CD4-positive, alpha-beta memory T cell (primary cell): ENCODE measurements around the gene MROH8. TPM values are rescaled to one million over a fixed set of nuclear protein-coding genes. Genes with fewer than 3 reads are reported as not detected.

Experiments used
- CTCF ChIA-PET: fragments of 350-600 bp; sonication (Branson Sonifier 250); formaldehyde crosslinking; loops from one replicate; lab custom pipeline; 2021; ENCODE audit warnings: inconsistent platforms; ENCODE audit not compliant: partially characterized antibody; lab: Charles Lee
- POLR2A ChIA-PET: fragments of 350-600 bp; sonication (Branson Sonifier 250); formaldehyde crosslinking; loops from one replicate; lab custom pipeline; 2021; ENCODE audit not compliant: partially characterized antibody; lab: Charles Lee
- DNase-seq, 5 donors: peaks; one replicate each; pipeline versions ENCODE4 v3.0.0 to v3.0.0-alpha.2; 2020 to 2022; ENCODE audit warnings: mixed read lengths in 1 of 5
- H3K27ac ChIP-seq: one replicate; pipeline ENCODE4 v1.7.0; 2013; ENCODE audit warnings: low read depth, low read length
- H3K27me3 ChIP-seq: 2 replicates; pipeline ENCODE4 v1.7.0; 2013; ENCODE audit warnings: mild to moderate bottlenecking, low read length, moderate library complexity; ENCODE audit not compliant: insufficient read depth
- H3K36me3 ChIP-seq: 2 replicates; pipeline ENCODE4 v1.7.0; 2013; ENCODE audit warnings: mild to moderate bottlenecking, low read length, moderate library complexity; ENCODE audit not compliant: insufficient read depth
- H3K4me1 ChIP-seq: 2 replicates; pipeline ENCODE4 v1.7.0; 2013; ENCODE audit warnings: mild to moderate bottlenecking, low read length, moderate library complexity; ENCODE audit not compliant: insufficient read depth
- H3K4me3 ChIP-seq, 2 donors: one replicate each; pipeline ENCODE4 v1.7.0; 2013; ENCODE audit warnings: low read length in 2 of 2, mild to moderate bottlenecking in 1 of 2
- H3K9me3 ChIP-seq, 2 donors: one replicate each; pipeline ENCODE4 v1.7.0; 2013; ENCODE audit warnings: low read length in 2 of 2, control low read depth in 1 of 2; ENCODE audit not compliant: control insufficient read depth in 1 of 2
- H3K27ac Mint-ChIP-seq, 7 donors: one replicate each; pipeline ENCODE4 v1.8.0; 2020 to 2021; ENCODE audit warnings: mixed read lengths in 7 of 7, mild to moderate bottlenecking in 6 of 7, inconsistent platforms in 3 of 7, moderate library complexity in 3 of 7
- H3K27me3 Mint-ChIP-seq, 2 donors: one replicate each; pipeline ENCODE4 v1.8.0; 2020 to 2021; ENCODE audit warnings: mixed read lengths in 2 of 2
- H3K36me3 Mint-ChIP-seq, 2 donors: one replicate each; pipeline ENCODE4 v1.8.0; 2020 to 2021; ENCODE audit warnings: mixed read lengths in 2 of 2, inconsistent platforms in 1 of 2, mild to moderate bottlenecking in 1 of 2
- H3K4me1 Mint-ChIP-seq, 4 donors: one replicate each; pipeline ENCODE4 v1.8.0; 2020 to 2021; ENCODE audit warnings: mixed read lengths in 4 of 4, mild to moderate bottlenecking in 1 of 4
- H3K4me3 Mint-ChIP-seq, 8 donors: one replicate each; pipeline ENCODE4 v1.8.0; 2020 to 2021; ENCODE audit warnings: mixed read lengths in 8 of 8, mild to moderate bottlenecking in 7 of 8, moderate library complexity in 6 of 8, inconsistent platforms in 3 of 8
- H3K9me3 Mint-ChIP-seq, 8 donors: one replicate each; pipeline ENCODE4 v1.8.0; 2020 to 2021; ENCODE audit warnings: mixed read lengths in 8 of 8, mild to moderate bottlenecking in 5 of 8, inconsistent platforms in 3 of 8, moderate library complexity in 1 of 8
- intact Hi-C: fragments of 100-400 bp; cut with micrococcal nuclease; formaldehyde crosslinking; loops from one replicate; pipeline ENCODE4 v1.15.1; 2023
- polyA plus RNA-seq, 2 donors: library from polyadenylated mRNA; unstranded; fragments of 300-500 nt; fragmentation: Illumina TruSeq; gene quantifications; one replicate each; pipeline ENCODE4 v1.2.3, GENCODE V29; 2021
- total RNA-seq, 2 experiments: library from RNA; stranded (reverse); gene quantifications; one replicate each; pipeline ENCODE4 v1.2.3, GENCODE V29; 2021

The MROH8 gene
- total and polyA plus RNA-seq, 4 experiments from 2014 or later: 1.00 to 1.5 (median 1.4) TPM

- no peak overlapping the region for H3K4me3 Mint-ChIP-seq
Measured at GRCh38 chr20:37220731-37221130, 41.4 kb upstream of the MROH8 start.

DNA sequence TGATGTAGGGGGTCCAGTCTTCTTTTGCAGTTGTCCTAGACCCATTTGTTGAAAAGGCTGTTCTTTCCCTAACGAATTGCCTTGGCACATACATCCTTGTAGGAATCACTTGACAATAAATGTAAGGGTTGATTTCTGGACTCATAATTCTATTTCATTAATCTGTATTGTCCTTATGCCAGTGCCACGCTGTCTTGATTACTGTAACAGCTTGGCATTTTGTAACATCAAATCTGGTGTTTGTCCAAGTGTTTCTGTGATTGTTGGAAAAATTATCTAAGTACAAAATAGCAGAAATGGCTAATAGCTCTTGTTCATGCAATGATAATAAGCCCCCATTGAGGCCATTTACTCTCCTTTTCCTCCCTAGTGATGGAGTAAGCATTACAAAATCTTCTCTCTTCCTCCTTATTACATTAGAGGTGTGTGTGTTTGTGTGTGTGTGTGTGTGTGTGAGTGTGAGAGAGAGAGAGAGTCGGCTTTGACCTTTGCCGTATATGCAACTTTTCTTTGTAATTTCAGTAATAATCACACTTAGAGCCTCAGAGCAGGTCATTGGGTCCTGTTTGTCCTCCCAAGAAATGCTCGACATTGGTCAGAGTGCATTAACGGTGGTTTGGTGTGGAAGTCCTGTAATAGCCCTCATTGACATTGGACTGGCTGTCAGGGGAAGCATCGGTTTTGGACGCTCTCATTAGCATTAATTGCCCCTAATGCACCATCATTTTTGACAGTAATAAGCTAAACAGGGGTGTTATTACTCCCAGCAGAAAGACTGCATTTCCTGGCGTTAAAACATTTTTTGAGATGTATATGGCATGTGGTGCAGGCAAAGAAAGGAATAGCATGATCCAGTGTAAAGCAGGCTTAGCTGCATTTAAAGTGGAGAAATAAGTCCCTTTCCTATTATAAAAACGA is 40.7 kb upstream of the MROH8 start:
- Histone ChIP-seq H3K27me3 (no peaks in the 10 kb centered on the region), H3K4me3 (no peak overlapping the region), H3K27ac (no peak overlapping the region), H3K4me1 (no peaks in the 10 kb centered on the region), H3K9me3 (no peaks in the 10 kb centered on the region), H3K36me3 (peaks cover 56% of the 10 kb centered on the region)
- DNase-seq: no peak
- Mint-ChIP-seq H3K36me3 (peaks cover 56 to 76% of the 10 kb centered on the region in 2 donors), H3K27ac (peak overlapping the region in 4 of 7 donors; percentile 3 to 37 (median 20)), H3K9me3 (peaks cover 0 to 2% (median 0%) of the 10 kb centered on the region in 8 donors), H3K4me1 (peaks cover 0 to 1% (median 0%) of the 10 kb centered on the region in 4 donors), H3K4me3 (no peak overlapping the region), H3K27me3 (no peaks in the 10 kb centered on the region)
- ChIA-PET CTCF (interaction anchor here (0.5 to 2.2 kb wide), 3 partner anchors 24 to 313 kb away, joined by 3 to 11 read pairs (median 3); no protein-coding TSS in a partner anchor), POLR2A (interaction anchor here (1.1 kb wide), 1 partner anchor 41 kb away, joined by 3 read pairs; the partner anchor contains the start of genes MROH8 and RPN2)
- intact Hi-C loops: no loop called here

More at GRCh38 chr20:37220731-37221130, 41.4 kb upstream of the MROH8 start:
- ChIA-PET POLR2A (no interaction called here), CTCF (interaction anchor here (0.5 to 2.2 kb wide), 3 partner anchors 25 to 313 kb away, joined by 3 to 11 read pairs (median 3); no protein-coding TSS in a partner anchor)
- peaks cover 56 to 76% of the 10 kb centered on the region in 2 donors for H3K36me3 Mint-ChIP-seq
- no peaks in the 10 kb centered on the region for H3K9me3 ChIP-seq
- H3K9me3 Mint-ChIP-seq: no peaks in the 10 kb centered on the region
- H3K27ac ChIP-seq: no peak overlapping the region
- intact Hi-C loops: no loop called here
- H3K4me3 ChIP-seq: no peak overlapping the region
- H3K36me3 ChIP-seq: peaks cover 59% of the 10 kb centered on the region
- H3K27ac Mint-ChIP-seq: no peak overlapping the region
- H3K4me1 Mint-ChIP-seq: peaks cover 0 to 1% (median 0%) of the 10 kb centered on the region in 4 donors
- H3K27me3 Mint-ChIP-seq: no peaks in the 10 kb centered on the region
- no peak for DNase-seq
- no peaks in the 10 kb centered on the region for H3K4me1 ChIP-seq
- H3K27me3 ChIP-seq: no peaks in the 10 kb centered on the region

GRCh38 chr20:37218976-37219375 is 39.6 kb upstream of the MROH8 start:
- POLR2A ChIA-PET: no interaction called here
- no peak for DNase-seq
- Mint-ChIP-seq H3K9me3 (peaks cover 0 to 2% (median 0%) of the 10 kb centered on the region in 8 donors), H3K4me1 (peaks cover 0 to 5% (median 0%) of the 10 kb centered on the region in 4 donors), H3K27me3 (no peaks in the 10 kb centered on the region), H3K4me3 (no peak overlapping the region), H3K36me3 (peaks cover 51 to 74% of the 10 kb centered on the region in 2 donors), H3K27ac (no peak overlapping the region)
- H3K9me3 ChIP-seq: no peaks in the 10 kb centered on the region
- H3K36me3 ChIP-seq: peaks cover 53% of the 10 kb centered on the region
- no peak overlapping the region for H3K4me3 ChIP-seq
- CTCF ChIA-PET: no interaction called here
- no peak overlapping the region for H3K27ac ChIP-seq
- no peaks in the 10 kb centered on the region for H3K27me3 ChIP-seq
- no peaks in the 10 kb centered on the region for H3K4me1 ChIP-seq
- intact Hi-C loops: no loop called here

DNA sequence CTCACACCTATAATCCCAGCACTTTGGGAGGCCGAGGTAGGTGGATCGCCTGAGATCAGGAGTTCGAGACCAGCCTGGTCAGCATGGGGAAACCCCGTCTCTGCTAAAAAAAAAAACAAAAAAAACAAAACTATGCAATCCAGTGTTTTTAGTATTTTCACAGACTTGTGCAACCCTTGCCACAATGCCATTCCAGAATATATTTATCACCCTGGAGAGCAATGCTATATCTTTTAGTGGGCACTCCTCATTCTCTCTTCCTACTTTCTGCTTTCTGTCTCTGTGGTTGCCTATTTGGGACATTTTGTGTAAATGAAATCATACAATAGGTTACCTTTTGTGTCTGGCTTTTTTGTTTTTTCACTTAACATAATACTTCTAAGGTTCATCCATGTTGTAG is 39.1 kb upstream of the MROH8 start:
- no peak overlapping the region for H3K27ac ChIP-seq
- H3K36me3 ChIP-seq: peaks cover 53% of the 10 kb centered on the region
- H3K4me1 Mint-ChIP-seq: peaks cover 0 to 5% (median 0%) of the 10 kb centered on the region in 4 donors
- H3K4me3 Mint-ChIP-seq: no peak overlapping the region
- intact Hi-C loops: no loop called here
- H3K9me3 Mint-ChIP-seq: peaks cover 0 to 2% (median 0%) of the 10 kb centered on the region in 8 donors
- H3K36me3 Mint-ChIP-seq: peaks cover 46 to 74% of the 10 kb centered on the region in 2 donors
- no peak for DNase-seq
- CTCF ChIA-PET: no interaction called here
- H3K27me3 Mint-ChIP-seq: no peaks in the 10 kb centered on the region
- H3K27me3 ChIP-seq: no peaks in the 10 kb centered on the region
- H3K9me3 ChIP-seq: no peaks in the 10 kb centered on the region
- H3K27ac Mint-ChIP-seq: no peak overlapping the region
- no peak overlapping the region for H3K4me3 ChIP-seq
- no peaks in the 10 kb centered on the region for H3K4me1 ChIP-seq
- POLR2A ChIA-PET: no interaction called here

DNA sequence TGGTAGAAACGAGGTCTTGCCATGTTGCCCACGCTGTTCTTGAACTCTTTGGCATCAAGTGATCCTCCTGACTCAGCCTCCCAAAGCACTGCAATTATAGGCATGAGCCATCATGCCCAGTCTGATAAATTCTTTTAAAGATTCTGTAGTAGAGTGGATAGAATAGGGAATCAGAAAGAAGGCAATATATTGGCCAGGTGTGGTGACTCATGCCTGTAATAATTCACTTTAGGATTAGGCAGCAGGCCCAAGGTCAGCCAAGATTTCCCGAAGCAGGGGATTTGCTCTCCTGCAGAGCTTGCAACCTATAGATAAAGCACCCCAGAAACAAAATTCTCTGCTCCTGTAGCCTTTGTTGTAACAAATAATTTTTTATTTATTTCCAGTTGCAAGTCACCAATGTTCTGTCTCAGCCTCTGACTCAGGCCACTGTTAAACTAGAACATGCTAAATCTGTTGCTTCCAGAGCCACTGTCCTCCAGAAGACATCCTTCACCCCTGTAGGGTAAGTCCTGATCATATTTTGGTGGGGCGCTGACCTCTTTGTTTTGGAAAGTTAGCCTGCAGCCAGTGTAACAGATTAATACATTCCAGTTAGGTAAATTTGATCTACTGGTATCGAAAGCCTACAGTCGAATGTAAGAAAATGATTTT is 30.4 kb upstream of the MROH8 start:
- H3K4me1 Mint-ChIP-seq: peaks cover 0 to 7% (median 2%) of the 10 kb centered on the region in 4 donors
- H3K27me3 Mint-ChIP-seq: no peaks in the 10 kb centered on the region
- intact Hi-C loops: no loop called here
- ChIA-PET CTCF (no interaction called here), POLR2A (no interaction called here)
- no peak for DNase-seq
- Histone ChIP-seq H3K27ac (no peak overlapping the region), H3K4me3 (no peak overlapping the region), H3K4me1 (no peaks in the 10 kb centered on the region), H3K27me3 (no peaks in the 10 kb centered on the region), H3K9me3 (no peaks in the 10 kb centered on the region), H3K36me3 (peaks cover 66% of the 10 kb centered on the region)
- H3K4me3 Mint-ChIP-seq: no peak overlapping the region
- H3K9me3 Mint-ChIP-seq: no peaks in the 10 kb centered on the region
- H3K36me3 Mint-ChIP-seq: peaks cover 34 to 72% of the 10 kb centered on the region in 2 donors
- H3K27ac Mint-ChIP-seq: no peak overlapping the region

GRCh38 chr20:37209193-37209592 is 29.8 kb upstream of the MROH8 start:
- Mint-ChIP-seq H3K9me3 (no peaks in the 10 kb centered on the region), H3K27me3 (no peaks in the 10 kb centered on the region), H3K36me3 (peaks cover 37 to 73% of the 10 kb centered on the region in 2 donors), H3K4me1 (peaks cover 0 to 4% (median 3%) of the 10 kb centered on the region in 4 donors), H3K27ac (peak overlapping the region in 1 of 7 donors; percentile 35), H3K4me3 (no peak overlapping the region)
- H3K36me3 ChIP-seq: peaks cover 67% of the 10 kb centered on the region
- H3K27ac ChIP-seq: no peak overlapping the region
- no peaks in the 10 kb centered on the region for H3K9me3 ChIP-seq
- no peak for DNase-seq
- intact Hi-C loops: no loop called here
- no peak overlapping the region for H3K4me3 ChIP-seq
- H3K27me3 ChIP-seq: no peaks in the 10 kb centered on the region
- ChIA-PET CTCF (no interaction called here), POLR2A (no interaction called here)
- H3K4me1 ChIP-seq: no peaks in the 10 kb centered on the region

DNA sequence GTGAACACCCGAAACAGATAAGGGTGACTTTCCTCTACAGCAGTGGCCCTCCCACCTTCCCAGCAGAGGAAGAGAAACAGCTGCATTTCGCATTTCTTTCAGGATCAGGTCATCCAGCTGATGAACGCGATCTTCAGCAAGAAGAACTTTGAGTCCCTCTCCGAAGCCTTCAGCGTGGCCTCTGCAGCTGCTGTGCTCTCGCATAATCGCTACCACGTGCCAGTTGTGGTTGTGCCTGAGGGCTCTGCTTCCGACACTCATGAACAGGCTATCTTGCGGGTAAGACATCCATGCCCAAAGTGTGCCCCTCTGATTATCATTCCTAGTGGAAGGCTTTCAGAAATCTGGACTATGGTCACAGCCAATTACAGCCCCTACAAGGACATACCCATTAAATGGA is 27.8 kb upstream of the MROH8 start:
- Mint-ChIP-seq H3K9me3 (no peaks in the 10 kb centered on the region), H3K27ac (no peak overlapping the region), H3K4me3 (no peak overlapping the region), H3K36me3 (peaks cover 45 to 72% of the 10 kb centered on the region in 2 donors), H3K27me3 (no peaks in the 10 kb centered on the region), H3K4me1 (peaks cover 0 to 6% (median 4%) of the 10 kb centered on the region in 4 donors)
- ChIA-PET CTCF (interaction anchor here (1.5 kb wide), 1 partner anchor 12 kb away, joined by 3 read pairs; no protein-coding TSS in a partner anchor), POLR2A (no interaction called here)
- Histone ChIP-seq H3K4me3 (no peak overlapping the region), H3K36me3 (peaks cover 67% of the 10 kb centered on the region), H3K27ac (no peak overlapping the region), H3K9me3 (no peaks in the 10 kb centered on the region), H3K27me3 (no peaks in the 10 kb centered on the region), H3K4me1 (no peaks in the 10 kb centered on the region)
- intact Hi-C loops: no loop called here
- DNase-seq: no peak
